NB4 (cell line): ENCODE data around the gene BPHL.
A peak's percentile ranks its signal among the peaks of the same experiment; 100 is the strongest.

Experiments used
- DNase-seq: peaks from one replicate; pipeline ENCODE4 v3.0.0; 2010; ENCODE audit warnings: low read depth
- H3K4me3 ChIP-seq: one replicate; pipeline ENCODE4 v1.5.1; 2011; ENCODE audit warnings: mild to moderate bottlenecking, low read depth, low read length, moderate library complexity
- CTCF ChIP-seq: IDR thresholded peaks from one replicate; pipeline ENCODE4 v1.5.1; 2012; ENCODE audit warnings: low read depth, low read length
- MYC ChIP-seq: IDR thresholded peaks from 2 replicates; pipeline ENCODE4 v1.6.1; 2011; ENCODE audit warnings: low read depth, low read length
- POLR2A ChIP-seq: IDR thresholded peaks from 2 replicates; pipeline ENCODE4 v1.6.1; 2011; ENCODE audit warnings: mild to moderate bottlenecking; ENCODE audit not compliant: insufficient read length; ENCODE audit errors: extremely low read depth
- TF ChIP-seq, protein P1 (sequence below): IDR thresholded peaks from 2 replicates; pipeline ENCODE4 v1.6.1; 2011; ENCODE audit warnings: low read depth, low read length

Gene BPHL

GRCh38 chr6:3118353-3119039, at the start of gene BPHL:
TSS of gene BPHL (plus strand) at chr6:3118711. CDS start at chr6:3118741, 30 bp downstream.
- H3K4me3 ChIP-seq: peak within 1 kb of the TSS; percentile 87
- DNase-seq: peak; percentile 93
- TF ChIP-seq CTCF: no peak
- TF ChIP-seq POLR2A: peak; percentile 76
- TF ChIP-seq MYC: peak; percentile 47; the same call in 1 of the 2 replicates
- TF ChIP-seq, protein P1, sequence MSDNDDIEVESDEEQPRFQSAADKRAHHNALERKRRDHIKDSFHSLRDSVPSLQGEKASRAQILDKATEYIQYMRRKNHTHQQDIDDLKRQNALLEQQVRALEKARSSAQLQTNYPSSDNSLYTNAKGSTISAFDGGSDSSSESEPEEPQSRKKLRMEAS: peak; percentile 26; the same call in 1 of the 2 replicates

DNA sequence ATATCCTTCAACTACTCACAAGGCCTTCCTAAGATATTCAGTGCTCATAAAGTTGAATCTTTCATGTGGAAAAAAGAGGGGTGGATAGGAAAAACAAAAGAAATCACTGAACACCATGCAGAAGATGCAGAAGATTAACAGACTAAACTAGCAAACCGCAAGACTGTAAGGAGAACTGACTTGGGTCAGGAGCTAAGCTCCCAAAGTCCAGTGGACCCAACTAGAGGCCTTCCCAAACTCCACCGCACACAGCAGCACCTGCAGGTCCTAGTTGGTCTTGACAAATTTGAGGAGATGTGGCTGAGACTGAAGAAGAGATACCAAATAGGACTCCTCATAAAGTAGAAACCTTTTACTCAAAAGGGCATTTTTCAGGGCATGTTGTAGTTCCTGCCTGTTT, 46.9 kb upstream of the BPHL start:
- H3K4me3 ChIP-seq: no peak overlapping the region
- no peak for TF ChIP-seq POLR2A
- TF ChIP-seq, protein P1: no peak
- TF ChIP-seq MYC: no peak
- no peak for TF ChIP-seq CTCF
- no peak for DNase-seq

GRCh38 chr6:3072798-3073197, 45.7 kb upstream of the BPHL start:
- no peak overlapping the region for H3K4me3 ChIP-seq
- no peak for TF ChIP-seq POLR2A
- no peak for TF ChIP-seq CTCF
- no peak for TF ChIP-seq MYC
- TF ChIP-seq, protein P1: no peak
- no peak for DNase-seq

GRCh38 chr6:3073382-3073781, 45.1 kb upstream of the BPHL start:
- H3K4me3 ChIP-seq: no peak overlapping the region
- no peak for DNase-seq
- no peak for TF ChIP-seq POLR2A
- TF ChIP-seq, protein P1: no peak
- no peak for TF ChIP-seq MYC
- no peak for TF ChIP-seq CTCF

GRCh38 chr6:3075772-3076113, 42.8 kb upstream of the BPHL start:
- no peak for DNase-seq
- H3K4me3 ChIP-seq: peak overlapping the region; percentile 7
- TF ChIP-seq, protein P1: no peak
- no peak for TF ChIP-seq MYC
- no peak for TF ChIP-seq POLR2A
- TF ChIP-seq CTCF: no peak
